ENCODE results near the gene PALD1. TPM values are rescaled to one million over a fixed set of nuclear protein-coding genes. Genes with fewer than 3 reads are reported as not detected.

PALD1 gene
- total RNA-seq, 3 donors from 2014 or later (not counting 1 experiment from before 2014, with no cell fraction given), result 0.21 TPM; not detected in 2

DNA sequence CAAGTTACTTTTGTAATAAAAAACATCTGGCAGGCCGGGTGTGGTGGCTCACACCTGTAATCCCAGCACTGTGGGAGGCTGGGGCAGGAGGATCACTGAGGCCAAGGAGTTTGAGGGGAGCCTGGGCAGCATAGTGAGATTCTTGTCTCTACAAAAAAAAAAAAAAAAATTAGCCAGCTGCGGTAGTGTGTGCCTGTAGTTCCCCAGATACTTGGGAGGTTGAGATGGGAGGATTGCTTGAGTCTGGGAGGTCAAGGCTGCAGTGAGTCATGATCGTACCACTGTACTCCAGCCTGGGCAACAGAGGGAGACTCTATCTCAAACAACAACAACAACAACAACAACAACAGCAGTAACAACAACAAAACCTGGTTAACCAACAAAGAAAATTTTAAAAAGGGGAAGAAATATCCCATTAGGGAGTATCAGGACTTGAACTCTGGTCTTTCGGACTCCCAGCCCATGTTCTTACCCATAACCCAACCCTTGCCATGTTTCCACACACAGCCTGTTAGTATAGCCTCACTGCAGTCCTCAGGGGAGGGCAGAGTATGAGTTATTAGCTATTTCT lies 17.2 kb downstream of the PALD1 start:
- H3K27ac ChIP-seq (ENCODE audit: low read length), result no peak overlapping the region
- no peaks in the 10 kb centered on the region for H3K36me3 ChIP-seq (ENCODE audit: control insufficient read depth, insufficient read depth, low read length)
- no peaks in the 10 kb centered on the region for H3K9me3 ChIP-seq (ENCODE audit: control insufficient read depth, insufficient read depth, low read length)
- no peak overlapping the region for H3K27ac Mint-ChIP-seq
- intact Hi-C loops (cut with micrococcal nuclease), result no loop called here
- peaks cover 39 to 53% of the 10 kb centered on the region in 2 donors for H3K4me1 Mint-ChIP-seq
- no peaks in the 10 kb centered on the region for H3K36me3 Mint-ChIP-seq
- ATAC-seq (no peak), DNase-seq (no peak)
- H3K27me3 Mint-ChIP-seq (ENCODE audit: low read depth in 2 of 2), result no peaks in the 10 kb centered on the region
- H3K4me1 ChIP-seq (ENCODE audit: control insufficient read depth, insufficient read depth, low read length), result peaks cover 48% of the 10 kb centered on the region
- H3K9me3 Mint-ChIP-seq, result no peaks in the 10 kb centered on the region
- H3K4me3 ChIP-seq (ENCODE audit: low read length), result no peak overlapping the region
- TF ChIP-seq, protein P1, sequence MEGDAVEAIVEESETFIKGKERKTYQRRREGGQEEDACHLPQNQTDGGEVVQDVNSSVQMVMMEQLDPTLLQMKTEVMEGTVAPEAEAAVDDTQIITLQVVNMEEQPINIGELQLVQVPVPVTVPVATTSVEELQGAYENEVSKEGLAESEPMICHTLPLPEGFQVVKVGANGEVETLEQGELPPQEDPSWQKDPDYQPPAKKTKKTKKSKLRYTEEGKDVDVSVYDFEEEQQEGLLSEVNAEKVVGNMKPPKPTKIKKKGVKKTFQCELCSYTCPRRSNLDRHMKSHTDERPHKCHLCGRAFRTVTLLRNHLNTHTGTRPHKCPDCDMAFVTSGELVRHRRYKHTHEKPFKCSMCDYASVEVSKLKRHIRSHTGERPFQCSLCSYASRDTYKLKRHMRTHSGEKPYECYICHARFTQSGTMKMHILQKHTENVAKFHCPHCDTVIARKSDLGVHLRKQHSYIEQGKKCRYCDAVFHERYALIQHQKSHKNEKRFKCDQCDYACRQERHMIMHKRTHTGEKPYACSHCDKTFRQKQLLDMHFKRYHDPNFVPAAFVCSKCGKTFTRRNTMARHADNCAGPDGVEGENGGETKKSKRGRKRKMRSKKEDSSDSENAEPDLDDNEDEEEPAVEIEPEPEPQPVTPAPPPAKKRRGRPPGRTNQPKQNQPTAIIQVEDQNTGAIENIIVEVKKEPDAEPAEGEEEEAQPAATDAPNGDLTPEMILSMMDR (IDR thresholded peaks at IDR 0.05), result no peak
- no peak overlapping the region for H3K4me3 Mint-ChIP-seq
- H3K27me3 ChIP-seq (ENCODE audit: control insufficient read depth, insufficient read depth, low read length), result no peaks in the 10 kb centered on the region
- WGBS (ENCODE audit: insufficient coverage), result 93% methylated on average over 1 of the region's 4 CpGs

DNA sequence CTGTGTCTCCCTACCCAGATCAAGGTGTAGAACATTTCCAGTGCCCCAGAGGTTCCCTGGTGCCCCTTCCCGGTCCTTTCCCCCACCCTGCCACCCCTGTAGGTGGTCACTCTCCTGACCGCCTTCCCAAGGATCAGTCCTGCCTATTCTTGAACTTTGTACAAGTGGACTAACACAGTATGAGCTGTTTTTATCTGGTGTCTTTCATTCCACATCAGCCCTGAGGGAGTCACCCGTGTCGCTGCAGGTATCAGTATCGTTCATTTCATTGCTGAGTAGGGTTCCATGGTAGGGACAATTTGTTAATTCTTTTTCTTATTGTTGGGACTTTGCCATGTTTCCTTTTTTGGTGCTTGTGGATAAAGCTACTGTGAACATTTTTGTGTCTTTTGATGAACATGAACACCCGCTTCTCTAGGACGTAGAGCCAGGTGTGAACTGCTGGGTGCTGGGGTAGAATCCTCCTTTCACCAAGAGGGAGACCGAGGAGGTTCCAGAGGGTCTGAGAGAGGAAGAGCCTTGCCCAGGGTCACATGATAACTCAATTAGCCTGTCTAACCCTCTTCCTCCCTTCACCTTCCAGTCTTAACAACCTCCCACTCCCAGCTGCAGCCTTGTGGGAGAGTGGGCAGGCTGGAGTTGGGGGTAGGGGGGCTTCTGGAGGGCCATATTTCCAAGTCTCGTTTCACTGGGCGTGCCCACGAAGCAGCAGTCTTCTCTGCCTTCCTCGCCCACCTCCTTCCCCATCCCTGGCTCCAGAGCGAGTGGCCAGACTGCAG lies 18.0 kb downstream of the PALD1 start:
- ATAC-seq, result no peak

DNA sequence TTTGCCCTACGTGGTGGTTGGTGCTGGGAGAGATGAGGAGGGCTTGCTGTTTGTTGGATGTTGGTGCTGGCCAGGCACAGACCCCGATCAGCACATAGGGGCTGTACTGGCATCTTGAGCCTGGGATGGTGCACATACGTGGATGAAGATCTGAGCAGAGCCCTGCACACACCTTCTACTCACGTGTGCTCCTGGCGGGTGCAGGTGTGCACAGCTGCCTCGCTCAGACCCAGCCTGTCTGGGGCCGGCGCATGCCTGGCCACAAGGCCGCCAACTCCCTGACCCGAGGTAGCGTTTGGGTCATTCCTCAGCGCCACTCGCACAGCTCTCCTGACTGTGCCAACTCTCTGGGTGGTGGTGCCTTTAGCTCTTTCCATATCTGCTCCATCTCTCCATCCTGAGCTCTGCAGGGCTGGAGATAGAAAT lies 18.6 kb downstream of the PALD1 start:
- peaks cover 52% of the 10 kb centered on the region for H3K4me1 ChIP-seq (ENCODE audit: control insufficient read depth, insufficient read depth, low read length)

More for the DNA sequence above, 18.0 kb downstream of the PALD1 start:
- 88% methylated on average over 8 of the region's 13 CpGs for WGBS (ENCODE audit: insufficient coverage)
- H3K27ac ChIP-seq (ENCODE audit: low read length), result no peak overlapping the region
- Mint-ChIP-seq H3K4me3 (no peak overlapping the region), H3K36me3 (no peaks in the 10 kb centered on the region), H3K27me3 (ENCODE audit: low read depth in 2 of 2) (no peaks in the 10 kb centered on the region), H3K4me1 (peaks cover 42 to 57% of the 10 kb centered on the region in 2 donors), H3K9me3 (no peaks in the 10 kb centered on the region), H3K27ac (no peak overlapping the region)
- no peak overlapping the region for H3K4me3 ChIP-seq (ENCODE audit: low read length)
- TF ChIP-seq, protein P1 (IDR thresholded peaks at IDR 0.05), result no peak
- H3K27me3 ChIP-seq (ENCODE audit: control insufficient read depth, insufficient read depth, low read length), result no peaks in the 10 kb centered on the region
- no peaks in the 10 kb centered on the region for H3K36me3 ChIP-seq (ENCODE audit: control insufficient read depth, insufficient read depth, low read length)
- no peak for DNase-seq
- intact Hi-C loops (cut with micrococcal nuclease), result no loop called here
- H3K4me1 ChIP-seq (ENCODE audit: control insufficient read depth, insufficient read depth, low read length), result peaks cover 52% of the 10 kb centered on the region
- H3K9me3 ChIP-seq (ENCODE audit: control insufficient read depth, insufficient read depth, low read length), result no peaks in the 10 kb centered on the region

More for the DNA sequence above, 18.6 kb downstream of the PALD1 start:
- H3K36me3 ChIP-seq (ENCODE audit: control insufficient read depth, insufficient read depth, low read length), result no peaks in the 10 kb centered on the region
- TF ChIP-seq, protein P1 (IDR thresholded peaks at IDR 0.05), result no peak
- Mint-ChIP-seq H3K4me1 (peaks cover 42 to 57% of the 10 kb centered on the region in 2 donors), H3K4me3 (no peak overlapping the region), H3K9me3 (no peaks in the 10 kb centered on the region), H3K27ac (no peak overlapping the region), H3K27me3 (ENCODE audit: low read depth in 2 of 2) (no peaks in the 10 kb centered on the region), H3K36me3 (no peaks in the 10 kb centered on the region)
- H3K27me3 ChIP-seq (ENCODE audit: control insufficient read depth, insufficient read depth, low read length), result no peaks in the 10 kb centered on the region
- no peak for ATAC-seq
- H3K9me3 ChIP-seq (ENCODE audit: control insufficient read depth, insufficient read depth, low read length), result no peaks in the 10 kb centered on the region
- 95% methylated on average over 13 of the region's 13 CpGs for WGBS (ENCODE audit: insufficient coverage)
- no peak for DNase-seq
- no peak overlapping the region for H3K4me3 ChIP-seq (ENCODE audit: low read length)
- H3K27ac ChIP-seq (ENCODE audit: low read length), result no peak overlapping the region
- intact Hi-C loops (cut with micrococcal nuclease), result no loop called here

All from natural killer cell (primary cell).